Muscle of leg (tissue), 11 donors: Measurements from ENCODE around the gene KIAA0753. TPM values are rescaled to one million over a fixed set of nuclear protein-coding genes. Genes with fewer than 3 reads are reported as not detected.
A peak's percentile ranks its signal among the peaks of the same experiment; 100 is the strongest.

Source experiments
- DNase-seq: peaks from one replicate; pipeline ENCODE4 v3.0.0; 2013
- H3K27ac ChIP-seq: one replicate; pipeline ENCODE4 v1.5.1; 2013; ENCODE audit warnings: mild to moderate bottlenecking, low read length, control low read depth
- H3K27me3 ChIP-seq: one replicate; pipeline ENCODE4 v1.6.1; 2013; ENCODE audit warnings: low read length; ENCODE audit not compliant: control insufficient read depth, insufficient read depth
- H3K36me3 ChIP-seq: one replicate; pipeline ENCODE4 v1.6.1; 2013; ENCODE audit warnings: low read length; ENCODE audit not compliant: control insufficient read depth, insufficient read depth
- H3K4me1 ChIP-seq: one replicate; pipeline ENCODE4 v1.6.1; 2013; ENCODE audit warnings: low read length; ENCODE audit not compliant: control insufficient read depth, insufficient read depth
- H3K4me3 ChIP-seq: one replicate; pipeline ENCODE4 v1.5.1; 2013; ENCODE audit warnings: low read length, control low read depth
- H3K9me3 ChIP-seq: replicated peaks from 2 replicates; pipeline ENCODE4 v1.6.1; 2013; ENCODE audit warnings: low read depth, low read length; ENCODE audit not compliant: control insufficient read depth
- WGBS: methylation state at CpG from one replicate; pipeline ENCODE4 v1.1.5; 2013; ENCODE audit warnings: missing lambda C conversion rate; ENCODE audit not compliant: insufficient coverage; 5-methylcytosine and 5-hydroxymethylcytosine counted together
- polyA plus RNA-seq, 8 donors: library from polyadenylated mRNA; unstranded; fragments of 120-200 nt; gene quantifications; one replicate each; pipeline versions ENCODE4 v1.2.1 to v1.2.3, GENCODE V29; 2013; ENCODE audit warnings: inconsistent platforms in 1 of 8, low replicate concordance in 1 of 8; ENCODE audit not compliant: insufficient read length in 8 of 8, insufficient read depth in 1 of 8
- total RNA-seq: library from RNA; stranded (reverse); fragments of 120-200 nt; gene quantifications from one replicate; pipeline ENCODE4 v1.2.4, GENCODE V29; 2013

Gene KIAA0753
- total and polyA plus RNA-seq, 9 donors = 9.7 to 18.1 (median 12.3) TPM

- Histone ChIP-seq H3K27me3 (peaks cover 5% of the 10 kb centered on the region), H3K36me3 (no peaks in the 10 kb centered on the region), H3K4me1 (peaks cover 4% of the 10 kb centered on the region), H3K9me3 (peaks cover 4% of the 10 kb centered on the region), H3K4me3 (no peak overlapping the region), H3K27ac (no peak overlapping the region)
- no peak for DNase-seq
- 82% methylated on average over 4 of the region's 4 CpGs for WGBS
Measured at GRCh38 chr17:6541886-6542285, 98.6 kb downstream of the KIAA0753 start.

GRCh38 chr17:6539871-6540270 lies 100.6 kb downstream of the KIAA0753 start:
- Histone ChIP-seq H3K27me3 (peaks cover 5% of the 10 kb centered on the region), H3K4me1 (peaks cover 12% of the 10 kb centered on the region), H3K4me3 (no peak overlapping the region), H3K27ac (no peak overlapping the region), H3K36me3 (no peaks in the 10 kb centered on the region), H3K9me3 (peaks cover 4% of the 10 kb centered on the region)
- 59% methylated on average over 3 of the region's 3 CpGs for WGBS
- DNase-seq = no peak

- WGBS = 83% methylated on average over 10 of the region's 10 CpGs
- H3K36me3 ChIP-seq = no peaks in the 10 kb centered on the region
- no peak for DNase-seq
Measured at GRCh38 chr17:6536566-6537065, 103.9 kb downstream of the KIAA0753 start.

GRCh38 chr17:6536053-6536452 lies 104.5 kb downstream of the KIAA0753 start:
- H3K9me3 ChIP-seq = peaks cover 4% of the 10 kb centered on the region
- DNase-seq = peak; percentile 49
- peaks cover 6% of the 10 kb centered on the region for H3K27me3 ChIP-seq
- no peak overlapping the region for H3K4me3 ChIP-seq
- peaks cover 12% of the 10 kb centered on the region for H3K4me1 ChIP-seq
- WGBS = 70% methylated on average over 10 of the region's 10 CpGs
- no peak overlapping the region for H3K27ac ChIP-seq
- H3K36me3 ChIP-seq = no peaks in the 10 kb centered on the region

More at GRCh38 chr17:6536566-6537065, 103.9 kb downstream of the KIAA0753 start:
- Histone ChIP-seq H3K4me1 (peaks cover 12% of the 10 kb centered on the region), H3K27me3 (peaks cover 6% of the 10 kb centered on the region), H3K4me3 (no peak overlapping the region), H3K27ac (no peak overlapping the region), H3K9me3 (peaks cover 4% of the 10 kb centered on the region)

GRCh38 chr17:6534846-6535514 lies 105.5 kb downstream of the KIAA0753 start:
- no peak overlapping the region for H3K27ac ChIP-seq
- peaks cover 5% of the 10 kb centered on the region for H3K27me3 ChIP-seq
- 73% methylated on average over 3 of the region's 3 CpGs for WGBS
- H3K4me1 ChIP-seq = peaks cover 12% of the 10 kb centered on the region
- no peak overlapping the region for H3K4me3 ChIP-seq
- H3K9me3 ChIP-seq = peaks cover 4% of the 10 kb centered on the region
- DNase-seq = no peak
- H3K36me3 ChIP-seq = no peaks in the 10 kb centered on the region

GRCh38 chr17:6532441-6532885 lies 108.0 kb downstream of the KIAA0753 start:
- Histone ChIP-seq H3K36me3 (no peaks in the 10 kb centered on the region), H3K9me3 (no peaks in the 10 kb centered on the region), H3K4me1 (peaks cover 12% of the 10 kb centered on the region), H3K27me3 (peaks cover 2% of the 10 kb centered on the region), H3K27ac (no peak overlapping the region), H3K4me3 (no peak overlapping the region)
- DNase-seq = no peak
- WGBS = no CpG with 5 or more reads among the region's 5 CpGs

- Histone ChIP-seq H3K9me3 (no peaks in the 10 kb centered on the region), H3K4me1 (peaks cover 10% of the 10 kb centered on the region), H3K36me3 (no peaks in the 10 kb centered on the region), H3K27me3 (peaks cover 2% of the 10 kb centered on the region), H3K4me3 (no peak overlapping the region), H3K27ac (no peak overlapping the region)
- no peak for DNase-seq
- 85% methylated on average over 3 of the region's 7 CpGs for WGBS
Measured at GRCh38 chr17:6531575-6531974, 108.9 kb downstream of the KIAA0753 start.

GRCh38 chr17:6530324-6530920 lies 110.1 kb downstream of the KIAA0753 start:
- H3K4me1 ChIP-seq = peaks cover 2% of the 10 kb centered on the region
- WGBS = 46% methylated on average over 3 of the region's 5 CpGs
- no peak overlapping the region for H3K4me3 ChIP-seq
- no peak overlapping the region for H3K27ac ChIP-seq
- no peaks in the 10 kb centered on the region for H3K36me3 ChIP-seq
- H3K9me3 ChIP-seq = no peaks in the 10 kb centered on the region
- no peak for DNase-seq
- H3K27me3 ChIP-seq = peaks cover 2% of the 10 kb centered on the region

- no peaks in the 10 kb centered on the region for H3K9me3 ChIP-seq
- no peak overlapping the region for H3K4me3 ChIP-seq
- WGBS = 30% methylated on average over 3 of the region's 3 CpGs
- no peak overlapping the region for H3K27ac ChIP-seq
- no peaks in the 10 kb centered on the region for H3K27me3 ChIP-seq
- no peaks in the 10 kb centered on the region for H3K36me3 ChIP-seq
- H3K4me1 ChIP-seq = no peaks in the 10 kb centered on the region
- DNase-seq = no peak
Measured at GRCh38 chr17:6528557-6528956, 112.0 kb downstream of the KIAA0753 start.
